ENCODE measurements around the gene DDI1. TPM values are rescaled to one million over a fixed set of nuclear protein-coding genes. Genes with fewer than 3 reads are reported as not detected.

The DDI1 gene
- total and polyA plus RNA-seq, 9 of the 15 experiments (the other 6 are each of a cell fraction or from before 2014, with no cell fraction given): not detected

DNA sequence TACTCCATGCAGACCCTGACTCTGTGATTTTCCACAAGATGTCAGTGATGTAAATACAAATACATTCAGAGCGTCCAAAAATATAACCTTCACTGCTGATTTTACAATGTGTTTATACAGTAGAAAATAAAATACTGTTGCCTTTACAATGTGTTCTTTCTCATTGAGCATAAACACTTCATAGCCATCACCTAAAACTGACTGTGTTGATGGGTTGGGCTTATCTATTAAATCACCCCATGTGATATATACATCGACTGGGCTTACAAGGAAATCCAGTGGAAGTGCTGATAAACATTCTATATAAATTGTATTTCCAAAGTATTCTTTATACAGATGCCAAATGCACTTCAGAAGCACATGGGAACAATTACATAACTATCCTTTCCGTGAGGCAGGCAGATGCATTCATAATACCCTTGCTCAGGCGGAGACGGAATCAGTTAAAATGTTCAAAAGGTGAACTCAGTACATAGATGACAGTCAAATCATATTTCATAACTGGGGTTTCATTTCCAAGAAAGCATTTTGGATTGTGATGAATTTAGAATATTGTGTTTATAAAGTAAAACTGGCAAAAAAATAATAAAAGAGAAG, 27.7 kb downstream of the DDI1 start:
- FAIRE-seq (no peak), DNase-seq (ENCODE audit: extremely low read depth in 1 of 4, low spot score in 3 of 4) (no peak), ATAC-seq (no peak)
- Histone ChIP-seq H3K4me2 (ENCODE audit: insufficient read depth, low read length) (no peak overlapping the region), H3K4me3 (no peak overlapping the region), H4K20me1 (replicated peaks; ENCODE audit: control insufficient read depth, insufficient read depth, low read length) (no peaks in the 10 kb centered on the region), H2AFZ (ENCODE audit: low read depth, low read length) (no peak overlapping the region), H3K27me3 (ENCODE audit: control insufficient read depth in 2 of 2, insufficient read depth in 2 of 2, low read length in 2 of 2) (no peaks in the 10 kb centered on the region), H3K9me3 (replicated peaks; ENCODE audit: control insufficient read depth, insufficient read depth, low read depth, low read length) (no peaks in the 10 kb centered on the region), H3K4me1 (replicated peaks in 1 of 2; ENCODE audit: control insufficient read depth in 2 of 2, insufficient read depth in 2 of 2, low read length in 2 of 2) (no peaks in the 10 kb centered on the region), H3K9ac (ENCODE audit: insufficient read depth in 1 of 2, low read depth in 2 of 2, low read length in 2 of 2) (no peak overlapping the region), H3K36me3 (ENCODE audit: control insufficient read depth, insufficient read depth, low read length) (no peaks in the 10 kb centered on the region), H3K9me1 (ENCODE audit: control insufficient read depth, insufficient read depth, low read length) (no peaks in the 10 kb centered on the region), H3K79me2 (ENCODE audit: control insufficient read depth, insufficient read depth, low read length) (no peaks in the 10 kb centered on the region), H3K27ac (ENCODE audit: extremely low read depth, low read depth, low read length) (no peak overlapping the region)
- ChIA-PET POLR2A (no interaction called here), CTCF (ENCODE audit: low intra/inter-chr PET ratio) (no interaction called here)
- 0% methylated on average over 5 of the region's 5 CpGs for WGBS (ENCODE audit: insufficient coverage, low coverage, missing lambda C conversion rate)
- intact Hi-C loops (cut with micrococcal nuclease) (no loop called here), in situ Hi-C loops (cut with MboI) (no loop called here)
- TF ChIP-seq, protein P1, sequence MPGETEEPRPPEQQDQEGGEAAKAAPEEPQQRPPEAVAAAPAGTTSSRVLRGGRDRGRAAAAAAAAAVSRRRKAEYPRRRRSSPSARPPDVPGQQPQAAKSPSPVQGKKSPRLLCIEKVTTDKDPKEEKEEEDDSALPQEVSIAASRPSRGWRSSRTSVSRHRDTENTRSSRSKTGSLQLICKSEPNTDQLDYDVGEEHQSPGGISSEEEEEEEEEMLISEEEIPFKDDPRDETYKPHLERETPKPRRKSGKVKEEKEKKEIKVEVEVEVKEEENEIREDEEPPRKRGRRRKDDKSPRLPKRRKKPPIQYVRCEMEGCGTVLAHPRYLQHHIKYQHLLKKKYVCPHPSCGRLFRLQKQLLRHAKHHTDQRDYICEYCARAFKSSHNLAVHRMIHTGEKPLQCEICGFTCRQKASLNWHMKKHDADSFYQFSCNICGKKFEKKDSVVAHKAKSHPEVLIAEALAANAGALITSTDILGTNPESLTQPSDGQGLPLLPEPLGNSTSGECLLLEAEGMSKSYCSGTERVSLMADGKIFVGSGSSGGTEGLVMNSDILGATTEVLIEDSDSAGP (CRISPR knock-in tag; IDR thresholded peaks at IDR 0.05): no peak
- TF ChIP-seq GTF2A2 (tag; IDR thresholded peaks at IDR 0.05) (no peak), POLR2A (conservative IDR thresholded peaks at IDR 0.05) (no peak), RCOR1 (IDR thresholded peaks at IDR 0.05; ENCODE audit: borderline replicate concordance in 1 of 2, low read depth in 2 of 2, low read length in 2 of 2) (no peak), THRAP3 (IDR thresholded peaks at IDR 0.05; ENCODE audit: borderline replicate concordance) (no peak), MEF2A (IDR thresholded peaks at IDR 0.05; ENCODE audit: control insufficient read depth, low read depth, low read length) (no peak), NBN (IDR thresholded peaks at IDR 0.05; ENCODE audit: low read depth) (no peak), FOXA1 (IDR thresholded peaks at IDR 0.05; ENCODE audit: borderline replicate concordance) (no peak), EP300 (IDR thresholded peaks at IDR 0.05; ENCODE audit: low read length) (no peak)
- TF ChIP-seq, protein P2, sequence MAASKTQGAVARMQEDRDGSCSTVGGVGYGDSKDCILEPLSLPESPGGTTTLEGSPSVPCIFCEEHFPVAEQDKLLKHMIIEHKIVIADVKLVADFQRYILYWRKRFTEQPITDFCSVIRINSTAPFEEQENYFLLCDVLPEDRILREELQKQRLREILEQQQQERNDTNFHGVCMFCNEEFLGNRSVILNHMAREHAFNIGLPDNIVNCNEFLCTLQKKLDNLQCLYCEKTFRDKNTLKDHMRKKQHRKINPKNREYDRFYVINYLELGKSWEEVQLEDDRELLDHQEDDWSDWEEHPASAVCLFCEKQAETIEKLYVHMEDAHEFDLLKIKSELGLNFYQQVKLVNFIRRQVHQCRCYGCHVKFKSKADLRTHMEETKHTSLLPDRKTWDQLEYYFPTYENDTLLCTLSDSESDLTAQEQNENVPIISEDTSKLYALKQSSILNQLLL (CRISPR knock-in tag; IDR thresholded peaks at IDR 0.05; ENCODE audit: borderline replicate concordance): no peak
- TF ChIP-seq, protein P3, sequence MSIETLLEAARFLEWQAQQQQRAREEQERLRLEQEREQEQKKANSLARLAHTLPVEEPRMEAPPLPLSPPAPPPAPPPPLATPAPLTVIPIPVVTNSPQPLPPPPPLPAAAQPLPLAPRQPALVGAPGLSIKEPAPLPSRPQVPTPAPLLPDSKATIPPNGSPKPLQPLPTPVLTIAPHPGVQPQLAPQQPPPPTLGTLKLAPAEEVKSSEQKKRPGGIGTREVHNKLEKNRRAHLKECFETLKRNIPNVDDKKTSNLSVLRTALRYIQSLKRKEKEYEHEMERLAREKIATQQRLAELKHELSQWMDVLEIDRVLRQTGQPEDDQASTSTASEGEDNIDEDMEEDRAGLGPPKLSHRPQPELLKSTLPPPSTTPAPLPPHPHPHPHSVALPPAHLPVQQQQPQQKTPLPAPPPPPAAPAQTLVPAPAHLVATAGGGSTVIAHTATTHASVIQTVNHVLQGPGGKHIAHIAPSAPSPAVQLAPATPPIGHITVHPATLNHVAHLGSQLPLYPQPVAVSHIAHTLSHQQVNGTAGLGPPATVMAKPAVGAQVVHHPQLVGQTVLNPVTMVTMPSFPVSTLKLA (conservative IDR thresholded peaks at IDR 0.05): no peak
- no TSS peak for BruUV-seq (replicated peaks)
